Measurements from ENCODE around the gene AK8. TPM values are rescaled to one million over a fixed set of nuclear protein-coding genes. Genes with fewer than 3 reads are reported as not detected.

The AK8 gene
- total RNA-seq, 1 donor from 2014 or later: 0.22 TPM

DNA sequence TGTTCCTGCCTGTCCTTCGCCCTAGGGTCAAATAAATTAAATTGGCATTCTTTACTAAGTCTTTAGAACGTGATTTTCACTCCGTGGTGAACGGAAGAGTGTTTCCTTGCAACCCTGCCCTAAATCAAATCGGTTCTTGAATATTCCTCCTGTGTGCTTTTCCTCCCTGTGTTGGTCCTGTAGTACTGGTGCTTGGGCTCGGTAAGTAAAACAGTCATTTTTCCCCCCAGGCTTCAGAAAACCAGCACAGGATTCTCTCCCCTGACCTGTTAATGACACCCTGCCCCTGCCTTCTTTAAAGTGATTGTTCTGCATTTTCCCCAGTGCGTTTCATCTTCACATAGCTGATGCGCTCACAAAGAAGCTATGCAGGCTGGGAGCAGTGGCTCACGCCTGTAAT lies 96.0 kb downstream of the AK8 start:
- Mint-ChIP-seq H3K4me3 (ENCODE audit: unreplicated experiment) (no peak overlapping the region), H3K27ac (ENCODE audit: unreplicated experiment) (no peak overlapping the region), H3K9me3 (ENCODE audit: low read depth) (peaks cover 4% of the 10 kb centered on the region), H3K27me3 (ENCODE audit: low read depth) (peaks cover 41% of the 10 kb centered on the region), H3K36me3 (ENCODE audit: low read depth) (no peaks in the 10 kb centered on the region), H3K4me1 (ENCODE audit: low read depth) (peaks cover 2% of the 10 kb centered on the region)
- DNase-seq (ENCODE audit: low spot score): no peak
- TF ChIP-seq, protein P1, sequence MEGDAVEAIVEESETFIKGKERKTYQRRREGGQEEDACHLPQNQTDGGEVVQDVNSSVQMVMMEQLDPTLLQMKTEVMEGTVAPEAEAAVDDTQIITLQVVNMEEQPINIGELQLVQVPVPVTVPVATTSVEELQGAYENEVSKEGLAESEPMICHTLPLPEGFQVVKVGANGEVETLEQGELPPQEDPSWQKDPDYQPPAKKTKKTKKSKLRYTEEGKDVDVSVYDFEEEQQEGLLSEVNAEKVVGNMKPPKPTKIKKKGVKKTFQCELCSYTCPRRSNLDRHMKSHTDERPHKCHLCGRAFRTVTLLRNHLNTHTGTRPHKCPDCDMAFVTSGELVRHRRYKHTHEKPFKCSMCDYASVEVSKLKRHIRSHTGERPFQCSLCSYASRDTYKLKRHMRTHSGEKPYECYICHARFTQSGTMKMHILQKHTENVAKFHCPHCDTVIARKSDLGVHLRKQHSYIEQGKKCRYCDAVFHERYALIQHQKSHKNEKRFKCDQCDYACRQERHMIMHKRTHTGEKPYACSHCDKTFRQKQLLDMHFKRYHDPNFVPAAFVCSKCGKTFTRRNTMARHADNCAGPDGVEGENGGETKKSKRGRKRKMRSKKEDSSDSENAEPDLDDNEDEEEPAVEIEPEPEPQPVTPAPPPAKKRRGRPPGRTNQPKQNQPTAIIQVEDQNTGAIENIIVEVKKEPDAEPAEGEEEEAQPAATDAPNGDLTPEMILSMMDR (IDR thresholded peaks at IDR 0.05): no peak

GRCh38 chr9:132780230-132781007 lies 97.7 kb downstream of the AK8 start:
- H3K4me1 Mint-ChIP-seq (ENCODE audit: low read depth): peaks cover 2% of the 10 kb centered on the region
- DNase-seq (ENCODE audit: low spot score): no peak
- TF ChIP-seq, protein P1 (IDR thresholded peaks at IDR 0.05): no peak
- peaks cover 4% of the 10 kb centered on the region for H3K9me3 Mint-ChIP-seq (ENCODE audit: low read depth)
- H3K36me3 Mint-ChIP-seq (ENCODE audit: low read depth): no peaks in the 10 kb centered on the region
- H3K4me3 Mint-ChIP-seq (ENCODE audit: unreplicated experiment): no peak overlapping the region
- peaks cover 28% of the 10 kb centered on the region for H3K27me3 Mint-ChIP-seq (ENCODE audit: low read depth)
- H3K27ac Mint-ChIP-seq (ENCODE audit: unreplicated experiment): no peak overlapping the region

DNA sequence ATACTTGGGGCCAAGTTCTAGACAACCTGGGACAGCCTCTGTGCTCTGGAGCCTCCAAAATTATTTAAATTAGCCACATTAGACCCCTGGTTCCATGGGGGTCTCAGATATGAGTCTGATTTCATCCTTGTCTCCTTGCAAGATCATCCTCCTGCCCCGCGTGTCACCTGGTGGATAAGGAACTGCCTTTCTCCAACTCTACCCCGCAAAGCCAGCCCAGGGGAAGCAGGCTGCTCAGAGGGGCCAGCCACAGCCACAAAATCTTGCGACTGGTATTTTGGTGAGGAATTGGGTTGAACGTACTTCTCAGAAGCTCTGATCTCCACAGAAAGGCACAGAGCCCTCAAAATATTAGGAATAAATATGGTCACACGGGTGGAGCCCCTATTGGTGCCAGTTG lies 101.2 kb downstream of the AK8 start:
- no peak overlapping the region for H3K27ac Mint-ChIP-seq (ENCODE audit: unreplicated experiment)
- peaks cover 13% of the 10 kb centered on the region for H3K9me3 Mint-ChIP-seq (ENCODE audit: low read depth)
- TF ChIP-seq, protein P1 (IDR thresholded peaks at IDR 0.05): no peak
- peaks cover 2% of the 10 kb centered on the region for H3K4me1 Mint-ChIP-seq (ENCODE audit: low read depth)
- H3K4me3 Mint-ChIP-seq (ENCODE audit: unreplicated experiment): no peak overlapping the region
- DNase-seq (ENCODE audit: low spot score): no peak
- peaks cover 1% of the 10 kb centered on the region for H3K36me3 Mint-ChIP-seq (ENCODE audit: low read depth)
- peaks cover 15% of the 10 kb centered on the region for H3K27me3 Mint-ChIP-seq (ENCODE audit: low read depth)

GRCh38 chr9:132776268-132776667 lies 101.8 kb downstream of the AK8 start:
- peaks cover 4% of the 10 kb centered on the region for H3K36me3 Mint-ChIP-seq (ENCODE audit: low read depth)
- H3K4me1 Mint-ChIP-seq (ENCODE audit: low read depth): peaks cover 2% of the 10 kb centered on the region
- TF ChIP-seq, protein P1 (IDR thresholded peaks at IDR 0.05): no peak
- H3K9me3 Mint-ChIP-seq (ENCODE audit: low read depth): peaks cover 19% of the 10 kb centered on the region
- H3K27me3 Mint-ChIP-seq (ENCODE audit: low read depth): peaks cover 14% of the 10 kb centered on the region
- no peak overlapping the region for H3K27ac Mint-ChIP-seq (ENCODE audit: unreplicated experiment)
- H3K4me3 Mint-ChIP-seq (ENCODE audit: unreplicated experiment): no peak overlapping the region
- DNase-seq (ENCODE audit: low spot score): peak; percentile 91

- Mint-ChIP-seq H3K27ac (ENCODE audit: unreplicated experiment) (no peak overlapping the region), H3K27me3 (ENCODE audit: low read depth) (peaks cover 13% of the 10 kb centered on the region), H3K4me1 (ENCODE audit: low read depth) (peaks cover 1% of the 10 kb centered on the region), H3K4me3 (ENCODE audit: unreplicated experiment) (no peak overlapping the region), H3K9me3 (ENCODE audit: low read depth) (peaks cover 19% of the 10 kb centered on the region), H3K36me3 (ENCODE audit: low read depth) (peaks cover 4% of the 10 kb centered on the region)
- TF ChIP-seq, protein P1 (IDR thresholded peaks at IDR 0.05): no peak
- DNase-seq (ENCODE audit: low spot score): peak; percentile 8
These were observed 102.4 kb downstream of the AK8 start for GRCh38 chr9:132775720-132776119.

Data from chondrocyte (in vitro differentiated cells).